Brain pericyte (primary cell): Measurements from ENCODE around the gene GRM1.

Experiments
- DNase-seq: peaks from one replicate; pipeline ENCODE4 v3.0.0-alpha.2; 2012; ENCODE audit warnings: low read depth, low spot score

The GRM1 gene

DNA sequence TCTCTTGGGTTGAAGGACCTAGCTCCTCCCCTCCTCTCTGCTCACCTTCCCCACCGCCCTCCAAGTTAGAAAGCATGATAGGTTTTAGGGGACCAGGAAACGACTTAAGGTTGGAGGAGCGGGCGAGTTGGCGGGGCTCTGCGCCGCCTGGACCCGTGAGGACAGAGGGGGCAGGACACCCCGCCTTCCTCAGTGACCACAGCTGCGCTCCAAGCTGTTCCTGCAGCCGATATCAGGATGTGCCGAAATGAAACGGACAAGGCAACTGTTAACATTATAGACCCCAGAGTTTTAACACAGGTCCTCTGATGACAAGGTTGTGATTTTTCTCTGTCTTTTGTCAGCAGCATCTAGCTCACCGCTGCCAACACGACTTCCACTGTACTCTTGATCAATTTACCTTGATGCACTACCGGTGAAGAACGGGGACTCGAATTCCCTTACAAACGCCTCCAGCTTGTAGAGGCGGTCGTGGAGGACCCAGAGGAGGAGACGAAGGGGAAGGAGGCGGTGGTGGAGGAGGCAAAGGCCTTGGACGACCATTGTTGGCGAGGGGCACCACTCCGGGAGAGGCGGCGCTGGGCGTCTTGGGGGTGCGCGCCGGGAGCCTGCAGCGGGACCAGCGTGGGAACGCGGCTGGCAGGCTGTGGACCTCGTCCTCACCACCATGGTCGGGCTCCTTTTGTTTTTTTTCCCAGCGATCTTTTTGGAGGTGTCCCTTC, at the start of gene GRM1:
TSS of gene GRM1 (plus strand) at position 212 of the 722 bp plus-strand sequence. CDS start at position 668, 456 bp downstream.
- no peak for DNase-seq

DNA sequence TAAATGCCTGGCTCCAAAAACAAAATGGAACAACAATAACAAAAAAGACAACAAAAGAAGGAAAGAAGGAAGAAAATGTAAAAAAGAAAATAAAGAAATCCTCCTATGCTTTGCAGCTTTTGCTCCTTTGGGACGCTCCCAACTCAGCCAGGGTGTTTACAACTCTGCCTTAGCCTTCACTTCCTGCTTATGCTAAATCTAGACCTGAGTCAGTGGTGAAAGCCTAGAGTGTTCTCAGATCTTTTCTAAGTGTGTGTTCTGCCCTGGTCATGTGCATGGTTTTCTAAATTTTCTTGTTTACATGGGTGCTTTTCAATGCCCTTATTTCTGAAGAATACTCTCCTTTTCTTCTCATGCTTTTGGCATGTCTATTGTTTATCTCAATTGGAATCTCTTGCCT, 19.5 kb upstream of the GRM1 start:
- no peak for DNase-seq

DNA sequence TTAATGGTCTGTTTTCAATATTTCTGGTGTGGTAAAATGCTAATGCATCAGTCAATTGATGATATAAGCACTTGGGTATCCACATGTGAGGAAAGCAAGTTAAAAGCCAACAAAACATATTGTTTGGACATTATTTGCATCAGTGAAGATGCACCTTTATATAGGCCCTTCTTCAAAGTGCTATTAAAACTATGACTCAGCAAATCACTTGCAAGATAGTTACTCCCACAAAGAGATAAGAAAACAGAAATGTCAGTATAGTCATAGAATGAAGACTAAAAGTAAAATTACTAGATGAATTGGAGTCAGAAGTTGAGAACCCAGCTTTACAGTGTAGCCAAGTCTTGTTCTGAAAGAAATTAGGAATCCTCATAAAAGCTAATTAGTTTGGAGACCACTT, 14.6 kb upstream of the GRM1 start:
- DNase-seq, result no peak

DNA sequence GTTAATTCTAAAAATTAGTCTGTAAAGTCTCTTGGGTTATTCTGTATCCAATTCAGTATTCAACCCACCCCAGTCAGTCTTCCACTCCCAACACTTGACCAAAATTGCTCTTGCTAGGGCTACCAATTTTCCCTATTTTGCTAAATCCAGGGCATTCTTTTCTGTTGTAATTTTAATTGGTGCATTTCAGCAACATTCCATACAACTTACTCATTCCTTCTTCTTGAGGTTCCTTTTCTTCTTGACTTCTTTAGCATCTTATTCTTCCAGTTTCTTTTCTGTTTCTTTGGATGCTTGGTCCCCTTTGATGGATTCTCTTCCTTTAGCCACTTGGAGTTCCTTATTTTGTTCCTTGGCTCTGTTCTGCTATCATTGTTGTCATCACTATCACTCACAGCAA, 11.2 kb upstream of the GRM1 start:
- no peak for DNase-seq

DNA sequence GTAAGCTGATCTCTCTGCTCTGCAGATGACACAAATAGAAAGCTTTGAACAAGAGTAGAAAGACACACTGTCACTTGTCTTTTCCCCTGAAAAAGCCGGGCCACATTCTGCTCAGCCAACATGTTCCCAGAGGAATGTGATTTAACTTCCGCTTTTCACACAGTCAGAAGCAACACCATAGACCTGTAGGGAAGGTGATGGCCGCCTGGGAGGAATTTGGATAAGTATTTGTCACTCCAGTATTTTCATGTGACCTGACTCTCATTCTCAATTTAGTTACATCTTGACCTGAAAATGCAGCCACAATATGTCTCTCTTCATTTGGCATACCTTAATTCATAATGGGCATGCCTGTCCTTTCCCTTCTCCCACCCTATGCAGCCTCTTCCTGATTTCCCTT, 2.0 kb upstream of the GRM1 start:
- no peak for DNase-seq

DNA sequence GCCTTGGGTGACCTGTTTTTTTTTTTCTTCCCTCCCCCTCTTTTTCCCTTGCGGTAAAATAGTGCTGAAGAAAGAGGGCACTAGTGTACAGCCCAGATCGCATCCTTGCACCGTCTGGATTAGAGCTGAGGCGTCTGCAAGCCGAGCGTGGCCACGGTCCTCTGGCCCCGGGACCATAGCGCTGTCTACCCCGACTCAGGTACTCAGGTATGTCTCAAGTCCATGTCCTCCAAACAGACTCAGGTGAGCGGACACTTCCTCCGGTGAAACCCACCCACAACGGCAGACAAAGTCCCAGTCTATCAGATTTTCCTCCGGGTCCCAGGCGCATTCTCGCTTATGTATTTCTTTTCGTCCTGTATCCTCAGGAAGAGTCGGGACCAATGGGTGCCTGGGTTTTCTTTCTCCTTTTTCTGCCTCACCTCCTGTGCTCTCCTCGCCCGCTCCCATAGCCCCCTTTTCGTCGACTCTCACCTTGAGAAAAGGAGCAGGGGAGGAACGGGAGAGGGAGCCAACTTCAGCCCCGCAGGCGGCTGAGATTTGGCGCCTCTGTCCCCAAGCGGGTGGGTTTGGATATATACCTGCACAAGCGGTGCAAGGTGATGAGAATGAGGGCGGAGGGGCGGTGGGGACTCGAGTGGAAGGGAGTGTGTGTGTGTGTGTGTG, 1.1 kb upstream of the GRM1 start:
- DNase-seq, result no peak

DNA sequence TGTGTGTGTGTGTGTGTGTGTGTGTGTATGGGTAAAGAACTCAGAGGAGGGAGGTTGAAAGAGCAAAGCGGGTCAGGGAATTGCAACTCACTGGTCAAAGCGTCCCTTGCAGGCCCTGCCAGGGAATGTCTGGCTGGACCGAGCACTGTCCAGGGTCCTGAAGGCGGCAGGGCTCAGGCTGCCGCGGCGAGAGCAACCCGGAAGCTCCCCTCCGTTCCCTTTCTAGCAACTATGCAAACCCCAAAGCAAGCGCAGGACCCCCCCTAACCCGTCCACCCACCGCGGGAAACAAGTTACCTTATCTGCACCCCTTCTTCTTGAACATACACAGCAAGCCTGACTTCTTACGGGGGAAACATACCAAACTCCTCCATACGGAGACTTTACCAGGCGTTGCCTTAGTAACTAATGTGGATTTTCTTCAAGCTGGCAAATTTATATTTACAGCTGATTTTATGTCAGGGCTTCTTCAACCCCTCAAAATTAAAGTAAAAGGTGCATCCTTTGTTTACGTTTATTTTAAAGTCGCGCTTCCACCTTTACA, 538 bp upstream of the GRM1 start:
- DNase-seq, result no peak

DNA sequence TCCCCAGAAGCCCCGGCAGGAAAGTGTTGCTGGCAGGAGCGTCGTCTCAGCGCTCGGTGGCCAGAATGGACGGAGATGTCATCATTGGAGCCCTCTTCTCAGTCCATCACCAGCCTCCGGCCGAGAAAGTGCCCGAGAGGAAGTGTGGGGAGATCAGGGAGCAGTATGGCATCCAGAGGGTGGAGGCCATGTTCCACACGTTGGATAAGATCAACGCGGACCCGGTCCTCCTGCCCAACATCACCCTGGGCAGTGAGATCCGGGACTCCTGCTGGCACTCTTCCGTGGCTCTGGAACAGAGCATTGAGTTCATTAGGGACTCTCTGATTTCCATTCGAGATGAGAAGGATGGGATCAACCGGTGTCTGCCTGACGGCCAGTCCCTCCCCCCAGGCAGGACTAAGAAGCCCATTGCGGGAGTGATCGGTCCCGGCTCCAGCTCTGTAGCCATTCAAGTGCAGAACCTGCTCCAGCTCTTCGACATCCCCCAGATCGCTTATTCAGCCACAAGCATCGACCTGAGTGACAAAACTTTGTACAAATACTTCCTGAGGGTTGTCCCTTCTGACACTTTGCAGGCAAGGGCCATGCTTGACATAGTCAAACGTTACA, 817 bp downstream of the GRM1 start:
- no peak for DNase-seq

DNA sequence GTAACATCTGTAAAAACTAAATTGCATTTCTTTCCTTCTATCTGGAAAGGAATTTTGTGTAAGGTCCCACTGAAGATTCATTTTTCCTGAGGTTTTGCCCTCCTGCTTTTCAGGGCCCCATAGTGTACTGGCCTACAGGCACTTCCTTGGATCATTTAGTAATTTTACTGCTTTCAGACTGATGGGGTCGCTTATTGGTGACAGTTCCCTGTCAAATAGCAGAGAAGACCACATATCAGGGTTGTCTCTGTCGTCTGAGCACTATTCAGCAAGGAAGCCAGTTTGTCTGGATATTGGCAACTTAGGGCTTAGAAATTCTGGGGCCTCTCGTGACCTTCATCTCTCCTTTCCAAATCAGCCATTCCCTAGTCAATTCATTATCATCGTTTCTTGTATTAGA, 3.5 kb downstream of the GRM1 start:
- no peak for DNase-seq

DNA sequence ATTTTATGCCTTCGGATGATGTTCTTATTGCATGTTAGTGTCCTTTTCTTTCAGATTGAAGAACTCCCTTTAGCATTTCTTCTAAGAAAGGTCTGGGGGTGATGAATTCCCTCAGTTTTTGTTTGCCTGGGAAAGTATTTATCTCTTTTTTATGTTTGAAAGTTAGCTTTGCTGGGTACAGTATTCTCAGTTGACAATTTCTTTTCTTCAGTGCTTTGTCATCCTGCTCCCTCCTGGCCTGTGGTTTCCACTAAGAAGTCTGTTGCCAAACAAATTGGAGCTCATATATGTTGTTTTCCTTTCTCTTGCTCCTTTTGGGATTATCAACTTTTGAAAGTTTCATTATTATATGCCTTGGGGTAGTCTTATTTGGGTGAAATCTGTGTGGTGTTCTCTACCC, 11.5 kb downstream of the GRM1 start:
- no peak for DNase-seq

DNA sequence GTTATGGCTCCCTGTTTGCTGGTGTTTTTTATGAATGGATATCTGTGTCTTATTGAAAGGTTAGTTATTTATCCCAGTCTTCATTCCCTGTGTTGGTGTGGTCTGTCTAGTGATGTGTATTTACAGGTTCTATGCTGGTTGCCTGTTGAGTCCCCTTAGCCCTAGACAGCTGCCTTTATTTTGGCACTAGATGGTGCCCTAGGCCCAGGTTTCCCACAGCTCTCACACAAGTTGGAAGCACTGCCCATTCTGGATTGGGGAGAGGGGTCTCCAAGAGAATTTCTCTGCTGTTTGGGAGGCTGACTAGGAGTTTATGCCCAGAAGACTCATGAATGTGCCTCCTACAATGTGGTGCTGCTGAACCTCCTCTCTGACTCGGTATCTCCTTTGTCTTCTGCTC, 12.4 kb downstream of the GRM1 start:
- no peak for DNase-seq

DNA sequence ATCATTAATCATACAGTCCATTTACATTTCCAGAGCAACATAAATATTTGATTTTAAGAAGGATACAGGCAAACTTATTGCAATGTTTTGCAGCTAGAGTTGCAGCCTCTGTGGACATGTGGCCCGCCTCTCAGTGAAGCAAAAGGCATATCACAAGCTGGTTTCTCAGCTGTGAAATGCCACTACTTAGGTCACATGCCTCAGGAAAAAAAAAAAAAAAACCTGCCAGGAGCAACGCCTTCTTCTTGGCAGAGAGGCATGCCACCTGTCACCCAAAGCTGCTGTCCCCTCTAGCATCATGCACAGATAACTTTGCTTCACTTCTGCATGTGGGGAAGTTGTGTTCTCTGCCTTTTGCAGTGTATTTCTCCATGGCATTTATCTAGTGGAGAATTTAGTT, 18.5 kb downstream of the GRM1 start:
- DNase-seq, result no peak

DNA sequence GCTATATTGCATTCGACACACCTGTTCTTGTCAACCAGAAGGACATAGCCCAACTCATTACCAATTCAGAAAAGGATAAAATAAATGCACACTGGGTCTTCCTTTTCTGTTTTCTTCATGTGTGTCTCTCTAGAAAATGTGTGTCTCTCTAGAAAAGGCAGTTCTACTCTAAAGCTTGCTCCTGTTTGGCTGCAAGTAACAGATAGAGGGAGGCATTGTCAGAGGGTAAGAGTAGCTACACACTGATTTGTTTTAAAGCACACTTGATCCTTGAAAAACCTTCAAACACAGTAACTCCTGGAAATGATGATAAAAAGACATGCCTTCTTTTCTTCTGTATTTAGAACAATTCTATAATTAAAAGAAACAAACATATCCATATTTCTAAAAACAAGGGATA, 21.3 kb downstream of the GRM1 start:
- no peak for DNase-seq

DNA sequence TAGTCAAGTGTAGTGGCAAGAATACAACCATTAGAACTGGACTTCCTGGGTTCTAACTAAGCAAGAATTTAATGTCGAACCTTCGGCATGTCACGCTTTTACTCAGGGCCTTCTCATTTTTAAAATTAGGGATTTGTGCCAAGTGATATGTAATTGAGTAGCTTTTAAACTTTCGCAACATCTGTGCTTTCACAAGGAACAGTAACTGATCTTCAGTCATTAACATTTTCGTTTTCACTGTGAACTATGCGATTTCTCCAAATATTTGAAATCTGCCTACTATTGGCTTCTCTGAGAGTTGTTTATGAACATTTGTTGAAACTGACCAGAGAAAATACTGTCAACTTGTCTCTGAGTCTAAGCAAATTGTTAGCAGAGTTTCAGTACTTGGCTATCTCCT, 27.6 kb downstream of the GRM1 start:
- no peak for DNase-seq

DNA sequence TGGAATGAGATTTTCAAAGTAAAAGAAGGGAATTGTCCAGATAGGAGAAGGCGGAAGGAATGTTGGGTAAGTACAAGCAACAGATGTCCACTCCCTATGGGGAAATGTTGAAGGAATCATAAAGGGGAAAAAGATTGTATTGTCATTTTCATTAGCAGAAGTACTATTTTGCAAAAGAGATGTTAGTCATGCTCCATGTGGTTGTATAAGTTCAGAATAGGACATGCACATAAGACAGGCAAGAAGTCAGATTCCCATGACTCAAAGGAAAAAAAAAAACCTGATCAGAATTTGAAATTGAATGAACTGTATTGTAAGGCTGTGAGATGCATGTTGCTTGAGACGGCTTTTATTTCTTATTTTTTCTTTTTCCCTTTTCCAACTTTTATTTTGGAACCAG, 36.8 kb downstream of the GRM1 start:
- no peak for DNase-seq

DNA sequence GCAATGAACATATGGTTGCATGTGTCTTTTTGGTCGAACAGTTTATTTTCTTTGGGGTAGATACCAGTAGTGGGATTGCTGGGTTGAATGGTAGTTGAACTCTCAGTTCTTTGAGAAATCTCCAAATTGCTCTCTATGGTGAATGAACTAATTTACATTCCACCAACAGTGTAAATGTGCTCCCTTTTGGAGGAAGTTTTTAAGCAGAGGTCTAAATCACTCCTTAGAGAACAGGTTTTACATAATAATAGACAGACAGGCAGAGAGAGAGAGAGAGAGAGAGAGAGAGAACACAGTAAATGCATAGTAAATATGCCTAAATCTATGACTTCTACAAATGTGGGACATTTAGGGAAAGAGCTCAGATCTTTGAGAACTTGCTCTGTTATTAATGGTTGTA, 37.6 kb downstream of the GRM1 start:
- DNase-seq, result no peak

DNA sequence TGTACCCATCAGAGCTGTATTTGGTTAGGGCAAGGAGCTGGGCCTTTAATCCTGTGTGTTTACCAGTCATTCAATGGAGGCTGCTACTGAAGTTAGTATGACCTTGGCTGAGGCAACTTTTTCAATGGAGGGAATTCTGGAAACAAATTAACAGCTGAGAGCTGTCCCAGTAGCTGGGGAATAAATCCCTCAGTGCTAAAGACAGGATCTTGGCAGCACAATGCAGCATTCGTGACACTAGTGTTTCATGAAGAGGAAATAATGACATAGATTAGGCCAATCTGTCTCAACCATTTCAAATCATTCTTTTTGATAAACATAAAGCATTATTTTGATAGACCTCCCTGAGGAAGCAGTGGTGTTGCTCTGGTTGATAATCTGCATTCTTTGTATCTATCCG, 42.9 kb downstream of the GRM1 start:
- DNase-seq, result no peak

DNA sequence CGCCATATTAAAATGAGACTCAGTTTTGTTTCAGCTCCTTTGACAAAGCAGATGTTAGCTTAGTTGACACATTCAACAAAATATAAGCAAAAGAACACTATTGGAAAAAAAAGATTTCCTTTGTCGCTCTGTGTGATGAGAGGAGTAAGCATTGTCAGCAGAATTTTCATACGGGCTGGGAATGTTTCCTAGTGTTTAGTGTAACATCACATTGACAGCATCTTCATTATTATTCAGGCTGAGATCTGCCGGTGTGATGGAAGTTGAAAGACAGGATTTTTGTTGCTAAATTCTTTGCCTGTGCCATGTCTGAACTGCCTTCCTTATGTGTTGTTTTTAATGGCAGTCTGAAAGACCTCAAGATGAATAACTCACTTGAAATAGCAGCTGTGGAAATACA, 49.1 kb downstream of the GRM1 start:
- DNase-seq, result no peak

DNA sequence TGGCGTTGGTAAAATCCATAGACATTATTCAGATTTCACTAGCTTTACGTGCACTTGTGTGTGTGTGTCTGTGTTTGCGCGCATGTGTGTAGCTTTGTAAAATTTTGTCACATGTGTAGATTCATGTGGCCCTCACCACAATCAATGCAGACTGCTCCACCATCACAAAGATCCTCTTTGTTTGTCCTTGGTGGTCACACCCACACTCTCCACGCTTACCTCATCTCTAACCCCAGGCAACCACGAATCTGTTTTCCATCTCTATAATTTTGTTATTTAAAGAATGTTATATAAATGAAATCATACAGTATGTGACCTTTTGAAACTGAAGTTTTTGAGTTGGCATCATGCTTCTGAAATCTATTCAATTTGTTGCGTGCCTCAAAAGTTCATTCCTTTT, 58.5 kb downstream of the GRM1 start:
- no peak for DNase-seq

DNA sequence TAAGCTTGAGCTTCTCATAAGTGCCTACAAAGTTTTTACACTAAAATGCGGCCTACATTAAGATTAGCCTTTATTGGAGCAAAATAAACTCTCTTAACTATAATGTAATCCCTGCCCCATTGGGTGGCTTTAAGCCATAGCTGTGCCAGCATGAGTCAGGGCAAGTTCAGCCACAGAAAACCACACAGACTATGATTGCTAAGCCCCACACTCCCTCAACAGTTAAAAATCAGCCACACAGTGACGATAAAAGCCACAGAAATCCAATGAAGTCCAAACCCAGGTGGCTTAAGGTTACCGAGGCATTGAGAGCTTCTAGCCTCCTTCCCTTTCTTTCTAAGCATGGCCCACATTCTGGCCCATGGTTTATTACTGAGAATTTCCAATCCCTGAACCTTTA, 61.6 kb downstream of the GRM1 start:
- no peak for DNase-seq

DNA sequence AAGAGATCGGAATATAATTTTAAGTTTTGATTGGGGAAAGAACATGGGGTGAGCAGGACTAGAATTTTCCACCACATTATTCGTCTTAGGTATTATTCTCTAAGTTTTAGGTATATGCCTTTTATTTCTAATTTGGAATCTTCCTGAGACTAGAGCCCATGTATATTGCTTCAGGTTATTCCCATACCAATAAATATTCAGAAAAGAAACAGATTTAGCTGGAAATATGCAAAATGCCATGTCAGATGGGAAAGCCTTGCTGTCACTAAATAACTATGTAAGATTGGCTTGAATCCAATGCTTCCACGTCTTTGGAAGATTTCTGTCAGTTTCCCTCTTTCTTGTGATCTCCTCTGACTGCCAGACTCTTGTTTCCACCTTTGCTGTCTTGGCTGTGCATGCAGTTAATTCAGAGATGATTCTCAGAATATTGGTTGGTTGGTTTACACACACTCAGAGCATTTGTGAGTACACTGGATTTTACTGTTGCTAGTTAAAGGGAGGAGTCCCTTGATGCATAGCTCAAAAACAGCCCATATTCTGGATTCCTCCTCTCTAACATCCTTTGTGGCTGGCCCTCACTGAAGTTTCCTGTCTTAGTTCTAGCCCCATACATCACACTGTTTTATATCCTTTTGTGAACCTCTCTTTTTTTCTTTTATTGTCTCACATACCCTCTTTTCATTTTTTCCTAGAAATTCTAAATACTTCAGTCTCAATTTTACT, 64.3 kb downstream of the GRM1 start:
- no peak for DNase-seq

DNA sequence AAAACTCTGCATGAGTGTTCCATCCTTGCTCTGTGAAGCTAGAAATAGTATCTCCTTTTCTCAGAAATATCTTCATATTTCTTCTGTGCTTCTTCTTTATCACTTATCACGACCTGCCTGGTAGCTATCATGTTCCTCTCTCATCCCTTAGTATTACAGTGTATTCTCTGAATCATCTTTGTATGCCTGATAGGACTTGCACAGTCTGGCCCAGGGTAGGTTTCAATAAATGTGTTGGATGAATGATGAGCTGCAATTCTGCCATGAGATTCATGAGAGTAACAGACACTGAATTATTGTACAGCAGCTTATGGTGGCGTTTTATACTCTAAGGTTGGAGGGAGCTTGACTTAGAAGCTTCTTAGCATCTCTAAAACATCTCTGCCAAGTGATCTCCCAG, 66.6 kb downstream of the GRM1 start:
- no peak for DNase-seq
